Mucosa of descending colon (tissue), 3 donors: ENCODE data around the gene CHERP. TPM values are rescaled to one million over a fixed set of nuclear protein-coding genes. Genes with fewer than 3 reads are reported as not detected.

Experiments
- ATAC-seq: fragments of 200-7000 bp; cut with Tn5 transposase; one replicate; pipeline ENCODE4 v1.9.1; 2020; ENCODE audit warnings: mild to moderate bottlenecking, moderate library complexity
- DNase-seq, 3 donors: peaks; one replicate each; pipeline ENCODE4 v3.0.0-alpha.2; 2020
- H3K36me3 ChIP-seq: fragments of 200-600 bp; one replicate; pipeline ENCODE4 v1.8.0; 2021; ENCODE audit warnings: low read depth, mild to moderate bottlenecking
- H3K4me1 ChIP-seq: fragments of 200-600 bp; one replicate; pipeline ENCODE4 v1.8.0; 2021; ENCODE audit warnings: low read depth, mild to moderate bottlenecking
- H3K4me3 ChIP-seq: fragments of 200-600 bp; one replicate; pipeline ENCODE4 v1.8.0; 2021; ENCODE audit warnings: mild to moderate bottlenecking
- H3K9me3 ChIP-seq: fragments of 200-600 bp; one replicate; pipeline ENCODE4 v1.8.0; 2021; ENCODE audit warnings: mild to moderate bottlenecking
- intact Hi-C, 2 donors: fragments of 100-400 bp; cut with DNase I in 1 of 2; cut with micrococcal nuclease in 1 of 2; formaldehyde crosslinking; loops; one replicate each; pipeline versions ENCODE4 v1.11.0 to v1.11.1; 2022; cut with DNase I, micrococcal nuclease
- total RNA-seq, 3 donors: library from RNA; stranded (reverse); fragmentation: NEBNext Ultra II Directional in 2 of 3; extraction: Animal tissue kit (Norgen Biotek cat#: 25700) in 2 of 3; gene quantifications; one replicate each; pipeline versions ENCODE4 v1.2.1 to v1.2.4, GENCODE V29; 2021 to 2023
- TF ChIP-seq, protein P1 (sequence below): fragments of 200-600 bp; IDR thresholded peaks from one replicate; pipeline ENCODE4 v1.8.0; 2022; ENCODE audit warnings: antibody characterized with exemption, mild to moderate bottlenecking
- donor health status: DM: no; HTN: no; CAD: no; lungs with moderate emphysema.
- donor health status: DM: no; HTN: no; CAD: no.
- donor health status: DM: no; HTN: yes; CAD: no.

CHERP gene
- total RNA-seq, 3 donors from 2014 or later: 36.3 to 43.0 (median 38.8) TPM

DNA sequence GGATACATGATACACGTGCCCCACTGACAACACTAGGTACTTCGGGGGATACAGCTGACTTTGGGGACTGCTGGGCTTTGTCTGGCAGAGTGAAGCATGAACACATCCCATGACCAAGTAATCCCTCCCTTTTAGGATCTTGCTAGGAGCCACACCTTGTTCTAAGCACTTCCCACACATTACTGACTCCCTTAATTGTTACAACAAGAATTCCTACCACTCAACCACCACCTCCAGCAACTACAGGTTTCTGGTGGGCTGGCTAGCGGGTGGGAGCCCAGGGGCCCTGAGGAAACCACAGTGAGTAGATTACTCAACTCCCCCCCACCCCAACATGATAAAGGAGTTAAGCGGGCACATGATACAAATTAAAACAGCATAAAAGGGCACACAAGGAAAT is 37.1 kb upstream of the CHERP start:
- intact Hi-C loops: no loop called here
- ATAC-seq: no peak
- no peak overlapping the region for H3K4me3 ChIP-seq
- no peak for DNase-seq
- peaks cover 4% of the 10 kb centered on the region for H3K36me3 ChIP-seq
- TF ChIP-seq, protein P1, sequence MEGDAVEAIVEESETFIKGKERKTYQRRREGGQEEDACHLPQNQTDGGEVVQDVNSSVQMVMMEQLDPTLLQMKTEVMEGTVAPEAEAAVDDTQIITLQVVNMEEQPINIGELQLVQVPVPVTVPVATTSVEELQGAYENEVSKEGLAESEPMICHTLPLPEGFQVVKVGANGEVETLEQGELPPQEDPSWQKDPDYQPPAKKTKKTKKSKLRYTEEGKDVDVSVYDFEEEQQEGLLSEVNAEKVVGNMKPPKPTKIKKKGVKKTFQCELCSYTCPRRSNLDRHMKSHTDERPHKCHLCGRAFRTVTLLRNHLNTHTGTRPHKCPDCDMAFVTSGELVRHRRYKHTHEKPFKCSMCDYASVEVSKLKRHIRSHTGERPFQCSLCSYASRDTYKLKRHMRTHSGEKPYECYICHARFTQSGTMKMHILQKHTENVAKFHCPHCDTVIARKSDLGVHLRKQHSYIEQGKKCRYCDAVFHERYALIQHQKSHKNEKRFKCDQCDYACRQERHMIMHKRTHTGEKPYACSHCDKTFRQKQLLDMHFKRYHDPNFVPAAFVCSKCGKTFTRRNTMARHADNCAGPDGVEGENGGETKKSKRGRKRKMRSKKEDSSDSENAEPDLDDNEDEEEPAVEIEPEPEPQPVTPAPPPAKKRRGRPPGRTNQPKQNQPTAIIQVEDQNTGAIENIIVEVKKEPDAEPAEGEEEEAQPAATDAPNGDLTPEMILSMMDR: no peak
- peaks cover 30% of the 10 kb centered on the region for H3K4me1 ChIP-seq
- H3K9me3 ChIP-seq: no peaks in the 10 kb centered on the region

DNA sequence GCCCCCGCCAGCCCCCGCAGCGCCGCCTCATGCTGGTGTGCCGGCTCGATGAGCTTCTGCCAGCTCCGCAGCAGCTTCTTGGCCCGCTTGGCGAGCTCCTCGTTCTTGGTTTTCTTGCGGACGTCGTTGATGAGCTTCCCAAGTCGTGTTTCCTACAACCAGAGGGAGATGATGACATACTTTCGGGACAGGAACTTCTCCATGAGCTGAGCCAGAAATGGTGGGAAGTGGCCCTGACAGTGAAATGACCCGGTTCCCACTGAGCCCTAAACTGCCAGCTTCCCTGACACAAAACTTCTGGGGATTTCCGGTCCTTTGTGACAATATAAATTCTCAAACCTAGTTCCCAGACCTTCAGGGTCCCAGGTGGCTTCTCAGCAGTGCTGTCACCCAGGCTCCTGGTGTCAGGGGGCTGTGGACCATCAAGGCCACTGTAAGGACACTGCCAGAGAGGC is 35.3 kb upstream of the CHERP start:
- H3K4me1 ChIP-seq: peaks cover 27% of the 10 kb centered on the region

DNA sequence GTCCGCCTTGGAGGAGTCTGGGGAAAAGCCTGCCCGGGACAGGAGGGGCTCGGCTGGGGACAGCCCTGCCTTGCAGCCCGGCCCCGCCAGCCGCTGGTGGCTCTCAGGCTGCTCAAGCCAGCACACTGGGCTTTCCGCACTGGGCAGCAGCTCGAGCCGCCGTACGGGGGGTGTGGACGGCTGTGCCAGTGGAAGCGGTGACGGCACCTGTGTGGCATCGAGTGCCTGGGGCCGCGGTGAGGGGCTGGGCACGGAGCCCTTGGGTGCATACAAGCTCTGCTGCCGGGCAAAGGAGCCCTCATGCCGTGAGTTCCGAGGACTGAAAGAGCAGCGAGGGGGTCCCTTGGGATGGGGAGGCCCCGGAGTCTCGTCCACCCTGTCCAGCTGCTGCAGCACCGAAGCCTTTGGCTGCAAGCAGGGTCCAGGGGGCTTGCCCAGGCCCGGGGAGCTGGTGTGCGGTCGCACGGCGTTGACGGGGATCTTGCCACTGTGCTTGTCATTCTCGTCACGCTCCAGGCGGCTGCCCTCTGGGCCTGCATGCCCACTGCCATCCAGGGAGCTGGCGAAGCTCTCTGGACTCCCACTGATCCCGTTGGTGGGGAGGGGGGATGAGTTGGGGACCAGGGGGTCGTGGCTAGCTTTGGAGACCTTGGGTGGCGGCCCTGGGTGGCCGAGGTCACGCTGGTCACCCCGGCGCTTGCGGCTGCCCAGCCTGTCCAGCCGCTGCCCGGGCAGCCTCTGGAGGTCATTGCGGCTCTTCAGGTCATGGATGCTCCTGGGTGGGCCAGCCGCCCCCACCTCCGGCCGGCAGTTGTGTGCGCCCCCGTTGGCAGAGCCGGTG is 34.7 kb upstream of the CHERP start:
- H3K4me1 ChIP-seq: peaks cover 23% of the 10 kb centered on the region
- intact Hi-C loops: no loop called here
- peaks cover 4% of the 10 kb centered on the region for H3K36me3 ChIP-seq
- TF ChIP-seq, protein P1: no peak
- no peak overlapping the region for H3K4me3 ChIP-seq
- DNase-seq (no peak), ATAC-seq (no peak)
- no peaks in the 10 kb centered on the region for H3K9me3 ChIP-seq

More for the DNA sequence above, 35.3 kb upstream of the CHERP start:
- peaks cover 4% of the 10 kb centered on the region for H3K36me3 ChIP-seq
- no peak for ATAC-seq
- intact Hi-C loops: no loop called here
- H3K4me3 ChIP-seq: no peak overlapping the region
- TF ChIP-seq, protein P1: no peak
- DNase-seq: no peak
- no peaks in the 10 kb centered on the region for H3K9me3 ChIP-seq

DNA sequence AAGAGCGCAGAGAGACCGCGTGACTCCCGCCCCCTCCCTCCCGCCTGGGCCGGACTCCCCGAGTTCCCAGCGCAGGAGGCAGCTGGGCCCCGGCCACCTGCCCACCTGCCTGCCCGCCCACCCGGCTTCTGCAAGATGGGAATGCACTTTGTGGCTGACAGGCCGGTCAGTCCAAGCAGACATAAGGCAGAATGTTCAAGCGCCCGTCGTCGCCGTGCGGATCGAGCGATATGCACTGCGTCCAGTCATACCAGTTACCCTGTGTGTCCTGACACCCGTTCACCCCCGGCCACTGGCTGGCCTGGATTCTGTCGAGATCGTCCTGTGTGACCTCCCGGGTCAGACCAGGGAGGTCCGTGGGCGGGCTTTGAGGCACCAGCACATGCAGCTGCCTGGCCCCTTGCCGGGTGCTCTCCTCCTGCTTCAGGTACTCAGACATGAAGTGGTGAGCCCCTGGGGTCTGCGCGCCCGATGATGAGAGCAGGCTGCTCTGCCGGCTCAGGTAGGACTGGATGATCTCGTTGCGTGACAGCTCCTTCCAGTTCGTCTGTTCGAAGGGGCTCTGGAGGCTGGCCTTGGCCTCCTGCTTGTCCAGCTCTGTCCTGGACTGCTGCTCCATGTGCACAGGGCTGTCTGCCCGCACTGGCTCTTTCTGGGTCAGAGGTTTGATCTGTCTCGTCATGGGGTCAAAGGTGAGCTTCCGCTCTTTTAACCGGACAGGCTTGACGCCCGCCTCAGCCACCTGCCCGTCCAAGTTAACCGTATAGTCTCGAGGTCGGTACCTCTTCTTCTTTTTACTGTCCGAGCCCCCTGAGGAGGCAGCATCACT is 33.8 kb upstream of the CHERP start:
- Histone ChIP-seq H3K4me3 (no peak overlapping the region), H3K36me3 (peaks cover 4% of the 10 kb centered on the region), H3K4me1 (peaks cover 27% of the 10 kb centered on the region), H3K9me3 (no peaks in the 10 kb centered on the region)
- TF ChIP-seq, protein P1: no peak
- intact Hi-C loops: no loop called here
- ATAC-seq: no peak
- DNase-seq: no peak

DNA sequence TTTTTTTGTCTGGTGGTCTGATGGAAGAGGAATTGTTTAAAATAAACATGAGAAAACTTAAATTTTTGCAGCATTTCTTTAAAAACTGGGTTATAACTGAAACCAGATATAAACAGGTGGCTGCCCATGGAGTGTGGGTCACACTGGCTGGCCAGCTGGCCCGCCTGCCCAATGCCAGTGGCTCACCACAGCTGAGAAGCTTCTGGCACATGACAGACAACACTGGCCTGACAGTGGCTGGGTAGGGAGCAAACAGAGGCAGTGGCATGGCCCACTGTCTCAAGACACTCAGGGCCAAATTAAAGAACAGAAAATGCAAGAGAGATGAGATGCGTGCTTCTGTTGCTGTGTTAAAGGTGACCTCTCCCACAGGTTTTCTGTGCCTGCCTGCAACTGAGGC is 33.0 kb upstream of the CHERP start:
- ATAC-seq (no peak), DNase-seq (no peak)
- intact Hi-C loops: no loop called here
- H3K36me3 ChIP-seq: peaks cover 4% of the 10 kb centered on the region
- H3K9me3 ChIP-seq: no peaks in the 10 kb centered on the region
- peaks cover 33% of the 10 kb centered on the region for H3K4me1 ChIP-seq
- no peak overlapping the region for H3K4me3 ChIP-seq
- TF ChIP-seq, protein P1: no peak
